ENCODE results near the gene EMC1.
"Not testable (repeated sequence)": the region's sequence is repeated elsewhere in the genome, so short reads cannot be mapped to it uniquely, and the experiment has no call there.

DNA sequence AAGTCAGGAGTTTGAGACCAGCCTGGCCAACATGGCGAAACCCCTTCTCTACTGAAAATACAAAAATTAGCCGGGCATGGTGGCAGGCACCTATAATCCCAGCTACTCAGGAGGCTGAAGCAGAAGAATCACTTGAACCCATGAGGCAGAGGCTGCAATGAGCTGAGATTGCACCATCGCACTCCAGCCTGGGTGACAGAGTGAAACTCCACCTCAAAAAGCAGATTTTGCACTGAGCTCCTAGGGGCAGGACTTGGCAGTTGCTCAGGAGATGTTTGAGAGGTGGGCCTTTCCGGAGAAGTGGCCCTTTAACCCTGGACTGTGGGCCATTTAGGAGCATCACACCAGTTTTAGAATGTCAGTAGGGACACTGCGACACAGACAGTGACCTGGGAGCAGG lies 5.0 kb upstream of the EMC1 start:
- TF ChIP-seq, protein P1, sequence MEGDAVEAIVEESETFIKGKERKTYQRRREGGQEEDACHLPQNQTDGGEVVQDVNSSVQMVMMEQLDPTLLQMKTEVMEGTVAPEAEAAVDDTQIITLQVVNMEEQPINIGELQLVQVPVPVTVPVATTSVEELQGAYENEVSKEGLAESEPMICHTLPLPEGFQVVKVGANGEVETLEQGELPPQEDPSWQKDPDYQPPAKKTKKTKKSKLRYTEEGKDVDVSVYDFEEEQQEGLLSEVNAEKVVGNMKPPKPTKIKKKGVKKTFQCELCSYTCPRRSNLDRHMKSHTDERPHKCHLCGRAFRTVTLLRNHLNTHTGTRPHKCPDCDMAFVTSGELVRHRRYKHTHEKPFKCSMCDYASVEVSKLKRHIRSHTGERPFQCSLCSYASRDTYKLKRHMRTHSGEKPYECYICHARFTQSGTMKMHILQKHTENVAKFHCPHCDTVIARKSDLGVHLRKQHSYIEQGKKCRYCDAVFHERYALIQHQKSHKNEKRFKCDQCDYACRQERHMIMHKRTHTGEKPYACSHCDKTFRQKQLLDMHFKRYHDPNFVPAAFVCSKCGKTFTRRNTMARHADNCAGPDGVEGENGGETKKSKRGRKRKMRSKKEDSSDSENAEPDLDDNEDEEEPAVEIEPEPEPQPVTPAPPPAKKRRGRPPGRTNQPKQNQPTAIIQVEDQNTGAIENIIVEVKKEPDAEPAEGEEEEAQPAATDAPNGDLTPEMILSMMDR (IDR thresholded peaks at IDR 0.05), result not testable (repeated sequence)
- TF ChIP-seq POLR2A (IDR thresholded peaks at IDR 0.05), result not testable (repeated sequence)
